ENCODE results near the gene ZFPM1. TPM values are rescaled to one million over a fixed set of nuclear protein-coding genes. Genes with fewer than 3 reads are reported as not detected.

The ZFPM1 gene
- total RNA-seq, 3 donors from 2014 or later (not counting 1 experiment from before 2014, with no cell fraction given), result 56.3 to 71.0 (median 64.6) TPM

DNA sequence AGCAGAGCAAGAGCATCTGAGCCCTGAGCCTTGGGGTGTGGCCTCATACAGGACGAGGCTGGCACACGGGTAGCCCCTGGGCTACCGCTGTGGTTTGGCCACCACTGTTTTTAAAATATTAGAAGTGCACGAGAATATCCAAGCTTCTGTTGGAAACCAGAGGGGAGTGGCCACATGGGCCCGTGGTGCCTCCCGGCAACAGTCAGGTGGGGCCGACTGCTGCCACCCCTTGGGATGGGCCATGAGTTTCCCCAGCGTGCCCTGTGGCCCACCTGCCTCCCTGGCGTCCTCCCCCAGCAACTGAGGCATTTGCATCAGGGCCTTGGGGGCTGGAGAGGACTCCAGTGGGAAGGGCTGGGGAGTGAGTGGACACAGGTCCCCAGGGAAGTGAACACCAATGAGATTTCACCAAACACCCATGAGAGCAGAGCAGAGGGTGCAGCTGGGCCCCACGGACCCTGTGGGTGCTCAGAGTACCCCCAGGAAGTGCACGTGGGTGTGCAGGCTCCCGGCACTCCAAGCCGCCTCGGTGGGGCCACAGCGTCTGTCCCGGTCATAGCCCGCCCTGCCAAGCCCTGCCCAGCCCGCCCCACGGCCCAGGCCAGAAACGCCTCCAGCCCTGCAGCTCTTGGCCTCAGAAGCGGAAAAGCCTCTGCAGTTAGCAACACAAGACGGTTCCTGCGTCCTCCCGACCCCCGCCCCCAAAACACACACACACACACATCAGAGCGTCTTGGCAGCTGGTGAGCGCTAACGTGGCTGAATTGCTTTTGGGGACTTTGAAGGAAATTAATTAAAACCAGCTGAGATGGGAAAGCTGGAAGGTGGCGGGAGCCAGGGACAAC is 47.6 kb upstream of the ZFPM1 start:
- H3K27ac ChIP-seq (ENCODE audit: low read length), result no peak overlapping the region
- H3K9me3 ChIP-seq (ENCODE audit: control insufficient read depth, insufficient read depth, low read length), result no peaks in the 10 kb centered on the region
- H3K36me3 Mint-ChIP-seq, result no peaks in the 10 kb centered on the region
- DNase-seq (no peak), ATAC-seq (no peak)
- peaks cover 2% of the 10 kb centered on the region for H3K27me3 ChIP-seq (ENCODE audit: control insufficient read depth, insufficient read depth, low read length)
- H3K27ac Mint-ChIP-seq, result no peak overlapping the region
- H3K36me3 ChIP-seq (ENCODE audit: control insufficient read depth, insufficient read depth, low read length), result no peaks in the 10 kb centered on the region
- H3K4me1 ChIP-seq (ENCODE audit: control insufficient read depth, insufficient read depth, low read length), result peaks cover 10% of the 10 kb centered on the region
- no peak overlapping the region for H3K4me3 ChIP-seq (ENCODE audit: low read length)
- WGBS (ENCODE audit: insufficient coverage), result 82% methylated on average over 29 of the region's 29 CpGs
- H3K4me1 Mint-ChIP-seq, result peaks cover 5 to 11% of the 10 kb centered on the region in 2 donors
- H3K4me3 Mint-ChIP-seq, result no peak overlapping the region
- peaks cover 0 to 5% of the 10 kb centered on the region in 2 donors for H3K9me3 Mint-ChIP-seq
- intact Hi-C loops (cut with micrococcal nuclease), result no loop called here
- peaks cover 0 to 10% of the 10 kb centered on the region in 2 donors for H3K27me3 Mint-ChIP-seq (ENCODE audit: low read depth in 2 of 2)
- TF ChIP-seq, protein P1, sequence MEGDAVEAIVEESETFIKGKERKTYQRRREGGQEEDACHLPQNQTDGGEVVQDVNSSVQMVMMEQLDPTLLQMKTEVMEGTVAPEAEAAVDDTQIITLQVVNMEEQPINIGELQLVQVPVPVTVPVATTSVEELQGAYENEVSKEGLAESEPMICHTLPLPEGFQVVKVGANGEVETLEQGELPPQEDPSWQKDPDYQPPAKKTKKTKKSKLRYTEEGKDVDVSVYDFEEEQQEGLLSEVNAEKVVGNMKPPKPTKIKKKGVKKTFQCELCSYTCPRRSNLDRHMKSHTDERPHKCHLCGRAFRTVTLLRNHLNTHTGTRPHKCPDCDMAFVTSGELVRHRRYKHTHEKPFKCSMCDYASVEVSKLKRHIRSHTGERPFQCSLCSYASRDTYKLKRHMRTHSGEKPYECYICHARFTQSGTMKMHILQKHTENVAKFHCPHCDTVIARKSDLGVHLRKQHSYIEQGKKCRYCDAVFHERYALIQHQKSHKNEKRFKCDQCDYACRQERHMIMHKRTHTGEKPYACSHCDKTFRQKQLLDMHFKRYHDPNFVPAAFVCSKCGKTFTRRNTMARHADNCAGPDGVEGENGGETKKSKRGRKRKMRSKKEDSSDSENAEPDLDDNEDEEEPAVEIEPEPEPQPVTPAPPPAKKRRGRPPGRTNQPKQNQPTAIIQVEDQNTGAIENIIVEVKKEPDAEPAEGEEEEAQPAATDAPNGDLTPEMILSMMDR (IDR thresholded peaks at IDR 0.05), result no peak

DNA sequence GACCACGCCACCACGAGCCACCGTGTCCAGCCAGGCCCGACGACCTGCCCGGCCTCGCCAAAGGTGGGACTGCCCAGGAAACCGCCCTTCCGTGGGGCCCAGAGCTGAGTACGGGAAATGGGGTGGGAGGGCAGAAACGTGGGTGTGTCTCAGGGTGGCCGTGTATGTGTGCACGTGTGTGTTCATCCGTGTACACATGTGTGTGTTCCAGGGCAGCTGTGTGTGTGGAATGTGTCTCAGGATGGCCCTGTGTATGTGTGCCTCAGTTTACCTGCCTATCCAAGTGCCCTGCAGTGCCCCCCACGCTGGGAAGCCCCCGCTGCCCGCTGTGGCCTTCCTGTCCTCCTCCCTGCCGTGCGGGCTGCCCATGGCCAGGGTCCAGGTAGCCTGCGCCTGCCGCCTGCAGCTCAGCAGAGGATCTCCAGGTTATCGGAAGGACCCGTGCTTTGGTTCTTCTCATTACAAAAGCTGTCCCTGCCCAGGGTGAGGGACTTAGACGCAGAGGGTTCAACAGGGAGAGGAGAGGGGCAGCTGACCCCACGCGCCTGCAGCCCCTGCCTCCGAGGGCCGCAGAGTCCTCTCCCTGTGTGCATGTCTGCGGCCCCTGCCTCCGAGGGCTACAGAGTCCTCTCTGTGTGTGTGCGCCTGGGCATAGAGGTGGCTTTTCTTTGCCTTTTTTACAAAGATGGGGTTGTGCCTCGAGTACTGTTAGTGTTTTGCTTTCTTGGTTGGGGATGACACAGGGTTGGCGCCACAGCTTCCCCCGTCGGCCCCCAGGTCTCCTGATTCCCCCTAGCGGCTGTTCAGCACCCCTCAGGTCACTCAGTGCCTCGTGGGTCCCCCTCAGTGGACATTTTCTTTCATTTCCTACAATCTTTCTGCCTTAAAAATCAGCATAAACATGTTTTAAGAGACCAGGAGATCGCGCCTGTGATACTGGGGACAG is 46.7 kb upstream of the ZFPM1 start:
- ATAC-seq, result no peak
- H3K9me3 Mint-ChIP-seq, result peaks cover 0 to 4% of the 10 kb centered on the region in 2 donors

DNA sequence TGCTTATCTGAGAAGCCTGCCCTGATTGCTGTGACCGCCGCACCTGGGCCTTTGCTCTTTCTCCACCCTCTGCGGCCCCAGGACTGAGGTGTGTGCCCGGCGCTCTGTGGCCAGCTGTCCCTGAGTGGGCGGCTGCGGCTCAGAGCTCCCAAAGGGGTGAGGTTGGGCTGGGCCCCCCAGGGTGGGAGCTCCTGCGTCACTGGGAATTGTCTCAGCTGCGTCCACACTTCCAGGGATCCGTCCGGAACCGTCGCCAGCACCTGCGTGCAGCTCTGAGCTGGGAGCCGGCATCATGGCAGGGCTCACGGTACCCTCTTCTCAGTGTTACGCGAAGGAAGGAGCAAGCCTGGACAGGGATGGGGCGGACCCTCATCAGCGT is 46.0 kb upstream of the ZFPM1 start:
- H3K4me1 ChIP-seq (ENCODE audit: control insufficient read depth, insufficient read depth, low read length), result peaks cover 10% of the 10 kb centered on the region
- no peak overlapping the region for H3K4me3 ChIP-seq (ENCODE audit: low read length)
- H3K9me3 ChIP-seq (ENCODE audit: control insufficient read depth, insufficient read depth, low read length), result no peaks in the 10 kb centered on the region
- no peaks in the 10 kb centered on the region for H3K27me3 ChIP-seq (ENCODE audit: control insufficient read depth, insufficient read depth, low read length)
- no peaks in the 10 kb centered on the region for H3K36me3 ChIP-seq (ENCODE audit: control insufficient read depth, insufficient read depth, low read length)
- H3K36me3 Mint-ChIP-seq, result no peaks in the 10 kb centered on the region
- intact Hi-C loops (cut with micrococcal nuclease), result no loop called here
- H3K4me3 Mint-ChIP-seq, result no peak overlapping the region
- ATAC-seq (no peak), DNase-seq (no peak)
- H3K9me3 Mint-ChIP-seq, result no peaks in the 10 kb centered on the region
- H3K27me3 Mint-ChIP-seq (ENCODE audit: low read depth in 2 of 2), result peaks cover 0 to 10% of the 10 kb centered on the region in 2 donors
- TF ChIP-seq, protein P1 (IDR thresholded peaks at IDR 0.05), result no peak
- H3K27ac ChIP-seq (ENCODE audit: low read length), result no peak overlapping the region
- WGBS (ENCODE audit: insufficient coverage), result 94% methylated on average over 20 of the region's 20 CpGs
- H3K27ac Mint-ChIP-seq, result no peak overlapping the region
- H3K4me1 Mint-ChIP-seq, result peaks cover 5 to 11% of the 10 kb centered on the region in 2 donors

More for the DNA sequence above, 46.7 kb upstream of the ZFPM1 start:
- 79% methylated on average over 39 of the region's 39 CpGs for WGBS (ENCODE audit: insufficient coverage)
- no peak for DNase-seq
- TF ChIP-seq, protein P1 (IDR thresholded peaks at IDR 0.05), result no peak
- Mint-ChIP-seq H3K4me1 (peaks cover 5 to 11% of the 10 kb centered on the region in 2 donors), H3K36me3 (no peaks in the 10 kb centered on the region), H3K4me3 (no peak overlapping the region), H3K27me3 (ENCODE audit: low read depth in 2 of 2) (peaks cover 0 to 10% of the 10 kb centered on the region in 2 donors), H3K27ac (no peak overlapping the region)
- no peaks in the 10 kb centered on the region for H3K36me3 ChIP-seq (ENCODE audit: control insufficient read depth, insufficient read depth, low read length)
- no peaks in the 10 kb centered on the region for H3K9me3 ChIP-seq (ENCODE audit: control insufficient read depth, insufficient read depth, low read length)
- peaks cover 10% of the 10 kb centered on the region for H3K4me1 ChIP-seq (ENCODE audit: control insufficient read depth, insufficient read depth, low read length)
- intact Hi-C loops (cut with micrococcal nuclease), result no loop called here
- no peaks in the 10 kb centered on the region for H3K27me3 ChIP-seq (ENCODE audit: control insufficient read depth, insufficient read depth, low read length)
- H3K4me3 ChIP-seq (ENCODE audit: low read length), result no peak overlapping the region
- H3K27ac ChIP-seq (ENCODE audit: low read length), result no peak overlapping the region

Measured in natural killer cell (primary cell).